ENCODE data around the gene PAEP.

The PAEP gene

DNA sequence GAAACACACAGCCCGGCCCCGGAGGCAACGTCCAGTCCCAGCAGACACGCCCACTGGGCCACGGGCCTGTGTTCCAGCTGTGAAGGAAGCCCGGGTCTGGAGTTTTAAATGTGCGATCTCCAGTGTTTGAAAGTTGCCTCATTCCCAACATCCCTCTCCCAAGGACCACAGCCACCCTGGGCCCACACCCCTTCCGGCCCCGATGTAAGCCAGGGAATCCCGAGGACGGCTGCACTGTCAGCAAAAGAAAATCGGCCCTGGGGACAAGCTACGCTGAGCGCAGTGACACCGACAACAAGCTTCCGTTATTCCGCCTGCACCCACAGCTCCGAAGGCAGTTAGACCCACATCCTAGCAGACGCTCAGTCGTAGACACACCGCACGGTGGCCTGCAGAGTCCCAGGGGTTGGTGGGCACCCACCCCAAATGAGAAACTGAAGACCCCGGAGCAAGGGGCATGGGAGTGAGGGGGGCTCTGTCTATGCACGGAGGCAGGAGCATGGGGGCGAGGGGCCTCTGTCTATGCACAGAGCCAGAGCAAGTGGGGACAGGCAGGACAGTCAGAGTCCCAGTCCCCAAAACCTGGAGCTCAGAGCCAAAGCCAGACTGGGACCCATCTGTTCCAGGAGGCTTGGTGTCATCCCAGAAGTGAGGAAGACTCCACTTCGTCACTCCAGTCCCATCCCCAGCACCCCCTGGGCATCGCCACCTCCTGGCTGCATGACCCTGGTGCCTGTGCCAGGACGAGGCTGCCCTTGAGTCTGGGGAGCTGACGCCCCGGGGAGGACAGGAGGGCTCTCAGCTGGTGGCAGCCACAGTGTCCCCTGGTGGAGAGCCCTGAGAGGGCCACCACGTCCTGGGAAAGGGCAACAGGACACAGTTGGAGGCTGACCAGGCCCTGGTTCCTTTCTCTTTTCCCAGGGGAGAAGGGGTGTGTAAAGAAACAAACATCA, 54.4 kb downstream of the PAEP start:
- peaks cover 9% of the 10 kb centered on the region; the same call in 1 of the 2 replicates for H3K9me3 ChIP-seq (ENCODE audit: insufficient read depth, low read length)
- H3K27me3 ChIP-seq (ENCODE audit: insufficient read depth, insufficient read length) = no peaks in the 10 kb centered on the region
- TF ChIP-seq YY1 (IDR thresholded peaks at IDR 0.05; ENCODE audit: insufficient read depth, insufficient read length) (no peak), SUZ12 (IDR thresholded peaks at IDR 0.05; ENCODE audit: extremely low read depth, insufficient read depth, insufficient read length) (no peak), ZNF274 (IDR thresholded peaks at IDR 0.05; ENCODE audit: low read depth, low read length) (no peak)
- H3K4me3 ChIP-seq (ENCODE audit: insufficient read length, low read depth) = no peak overlapping the region
- H3K9ac ChIP-seq (ENCODE audit: insufficient read length, low read depth) = no peak overlapping the region
- DNase-seq (ENCODE audit: low read depth, low spot score) = no peak
- no peaks in the 10 kb centered on the region for H3K36me3 ChIP-seq (ENCODE audit: insufficient read depth, insufficient read length, low read length)
- H3K4me1 ChIP-seq (ENCODE audit: insufficient read depth, insufficient read length) = peaks cover 10% of the 10 kb centered on the region
